ENCODE results near the gene LTBP1.

LTBP1 gene

GRCh38 chr2:33304032-33304864 is 357.5 kb downstream of the LTBP1 start:
- Histone ChIP-seq H3K9ac (ENCODE audit: low read depth, low read length) (no peak overlapping the region), H3K4me1 (ENCODE audit: control insufficient read depth, insufficient read depth, low read length) (no peaks in the 10 kb centered on the region), H3K9me3 (ENCODE audit: control insufficient read depth, insufficient read depth, low read length) (no peaks in the 10 kb centered on the region), H3K4me3 (ENCODE audit: low read depth, low read length) (no peak overlapping the region), H3K27ac (ENCODE audit: low read depth, low read length) (no peak overlapping the region), H3K27me3 (ENCODE audit: control insufficient read depth, insufficient read depth, low read length) (no peaks in the 10 kb centered on the region), H3K36me3 (ENCODE audit: control insufficient read depth, insufficient read depth, low read length) (0 out of 2 replicates have a peak, but pooled peaks cover 6% of the 10 kb centered on the region)

GRCh38 chr2:33307659-33308270 is 361.0 kb downstream of the LTBP1 start:
- no peak overlapping the region for H3K9ac ChIP-seq (ENCODE audit: low read depth, low read length)
- H3K36me3 ChIP-seq (ENCODE audit: control insufficient read depth, insufficient read depth, low read length) = no peaks in the 10 kb centered on the region
- no peaks in the 10 kb centered on the region for H3K27me3 ChIP-seq (ENCODE audit: control insufficient read depth, insufficient read depth, low read length)
- H3K9me3 ChIP-seq (ENCODE audit: control insufficient read depth, insufficient read depth, low read length) = no peaks in the 10 kb centered on the region
- H3K4me3 ChIP-seq (ENCODE audit: low read depth, low read length) = no peak overlapping the region
- no peak overlapping the region for H3K27ac ChIP-seq (ENCODE audit: low read depth, low read length)
- H3K4me1 ChIP-seq (ENCODE audit: control insufficient read depth, insufficient read depth, low read length) = no peaks in the 10 kb centered on the region

- Histone ChIP-seq H3K4me1 (ENCODE audit: control insufficient read depth, insufficient read depth, low read length) (no peaks in the 10 kb centered on the region), H3K36me3 (ENCODE audit: control insufficient read depth, insufficient read depth, low read length) (no peaks in the 10 kb centered on the region), H3K9me3 (ENCODE audit: control insufficient read depth, insufficient read depth, low read length) (no peaks in the 10 kb centered on the region), H3K4me3 (ENCODE audit: low read depth, low read length) (no peak overlapping the region), H3K9ac (ENCODE audit: low read depth, low read length) (no peak overlapping the region), H3K27ac (ENCODE audit: low read depth, low read length) (no peak overlapping the region), H3K27me3 (ENCODE audit: control insufficient read depth, insufficient read depth, low read length) (no peaks in the 10 kb centered on the region)
Observed at GRCh38 chr2:33312355-33312754, 365.6 kb downstream of the LTBP1 start.

GRCh38 chr2:33313039-33313438 is 366.3 kb downstream of the LTBP1 start:
- Histone ChIP-seq H3K27ac (ENCODE audit: low read depth, low read length) (no peak overlapping the region), H3K27me3 (ENCODE audit: control insufficient read depth, insufficient read depth, low read length) (no peaks in the 10 kb centered on the region), H3K9ac (ENCODE audit: low read depth, low read length) (no peak overlapping the region), H3K9me3 (ENCODE audit: control insufficient read depth, insufficient read depth, low read length) (no peaks in the 10 kb centered on the region), H3K4me3 (ENCODE audit: low read depth, low read length) (no peak overlapping the region), H3K4me1 (ENCODE audit: control insufficient read depth, insufficient read depth, low read length) (no peaks in the 10 kb centered on the region), H3K36me3 (ENCODE audit: control insufficient read depth, insufficient read depth, low read length) (no peaks in the 10 kb centered on the region)

GRCh38 chr2:33314541-33314940 is 367.8 kb downstream of the LTBP1 start:
- Histone ChIP-seq H3K9ac (ENCODE audit: low read depth, low read length) (no peak overlapping the region), H3K4me3 (ENCODE audit: low read depth, low read length) (no peak overlapping the region), H3K9me3 (ENCODE audit: control insufficient read depth, insufficient read depth, low read length) (no peaks in the 10 kb centered on the region), H3K4me1 (ENCODE audit: control insufficient read depth, insufficient read depth, low read length) (no peaks in the 10 kb centered on the region), H3K27me3 (ENCODE audit: control insufficient read depth, insufficient read depth, low read length) (no peaks in the 10 kb centered on the region), H3K36me3 (ENCODE audit: control insufficient read depth, insufficient read depth, low read length) (no peaks in the 10 kb centered on the region), H3K27ac (ENCODE audit: low read depth, low read length) (no peak overlapping the region)

GRCh38 chr2:33316328-33316727 is 369.6 kb downstream of the LTBP1 start:
- H3K9ac ChIP-seq (ENCODE audit: low read depth, low read length) = no peak overlapping the region
- no peaks in the 10 kb centered on the region for H3K36me3 ChIP-seq (ENCODE audit: control insufficient read depth, insufficient read depth, low read length)

GRCh38 chr2:33317369-33318007 is 370.7 kb downstream of the LTBP1 start:
- no peak overlapping the region for H3K4me3 ChIP-seq (ENCODE audit: low read depth, low read length)
- H3K27me3 ChIP-seq (ENCODE audit: control insufficient read depth, insufficient read depth, low read length) = no peaks in the 10 kb centered on the region
- H3K4me1 ChIP-seq (ENCODE audit: control insufficient read depth, insufficient read depth, low read length) = no peaks in the 10 kb centered on the region
- no peak overlapping the region for H3K27ac ChIP-seq (ENCODE audit: low read depth, low read length)
- H3K9me3 ChIP-seq (ENCODE audit: control insufficient read depth, insufficient read depth, low read length) = no peaks in the 10 kb centered on the region
- H3K36me3 ChIP-seq (ENCODE audit: control insufficient read depth, insufficient read depth, low read length) = no peaks in the 10 kb centered on the region
- no peak overlapping the region for H3K9ac ChIP-seq (ENCODE audit: low read depth, low read length)

More at GRCh38 chr2:33316328-33316727, 369.6 kb downstream of the LTBP1 start:
- Histone ChIP-seq H3K4me1 (ENCODE audit: control insufficient read depth, insufficient read depth, low read length) (no peaks in the 10 kb centered on the region), H3K27ac (ENCODE audit: low read depth, low read length) (no peak overlapping the region), H3K4me3 (ENCODE audit: low read depth, low read length) (no peak overlapping the region), H3K27me3 (ENCODE audit: control insufficient read depth, insufficient read depth, low read length) (no peaks in the 10 kb centered on the region), H3K9me3 (ENCODE audit: control insufficient read depth, insufficient read depth, low read length) (no peaks in the 10 kb centered on the region)

- H3K4me3 ChIP-seq (ENCODE audit: low read depth, low read length) = no peak overlapping the region
- H3K36me3 ChIP-seq (ENCODE audit: control insufficient read depth, insufficient read depth, low read length) = no peaks in the 10 kb centered on the region
- H3K27me3 ChIP-seq (ENCODE audit: control insufficient read depth, insufficient read depth, low read length) = no peaks in the 10 kb centered on the region
- no peak overlapping the region for H3K27ac ChIP-seq (ENCODE audit: low read depth, low read length)
- no peaks in the 10 kb centered on the region for H3K4me1 ChIP-seq (ENCODE audit: control insufficient read depth, insufficient read depth, low read length)
- H3K9ac ChIP-seq (ENCODE audit: low read depth, low read length) = no peak overlapping the region
- no peaks in the 10 kb centered on the region for H3K9me3 ChIP-seq (ENCODE audit: control insufficient read depth, insufficient read depth, low read length)
Observed at GRCh38 chr2:33318456-33318855, 371.7 kb downstream of the LTBP1 start.

- no peaks in the 10 kb centered on the region for H3K27me3 ChIP-seq (ENCODE audit: control insufficient read depth, insufficient read depth, low read length)
- H3K4me1 ChIP-seq (ENCODE audit: control insufficient read depth, insufficient read depth, low read length) = no peaks in the 10 kb centered on the region
- H3K4me3 ChIP-seq (ENCODE audit: low read depth, low read length) = no peak overlapping the region
- no peak overlapping the region for H3K9ac ChIP-seq (ENCODE audit: low read depth, low read length)
- H3K9me3 ChIP-seq (ENCODE audit: control insufficient read depth, insufficient read depth, low read length) = no peaks in the 10 kb centered on the region
- H3K27ac ChIP-seq (ENCODE audit: low read depth, low read length) = no peak overlapping the region
- H3K36me3 ChIP-seq (ENCODE audit: control insufficient read depth, insufficient read depth, low read length) = no peaks in the 10 kb centered on the region
Observed at GRCh38 chr2:33320573-33320972, 373.8 kb downstream of the LTBP1 start.

- Histone ChIP-seq H3K9me3 (ENCODE audit: control insufficient read depth, insufficient read depth, low read length) (no peaks in the 10 kb centered on the region), H3K27ac (ENCODE audit: low read depth, low read length) (no peak overlapping the region), H3K4me3 (ENCODE audit: low read depth, low read length) (no peak overlapping the region), H3K27me3 (ENCODE audit: control insufficient read depth, insufficient read depth, low read length) (no peaks in the 10 kb centered on the region), H3K36me3 (ENCODE audit: control insufficient read depth, insufficient read depth, low read length) (no peaks in the 10 kb centered on the region), H3K4me1 (ENCODE audit: control insufficient read depth, insufficient read depth, low read length) (no peaks in the 10 kb centered on the region), H3K9ac (ENCODE audit: low read depth, low read length) (no peak overlapping the region)
Observed at GRCh38 chr2:33321236-33321771, 374.6 kb downstream of the LTBP1 start.

Data from HUES48 (cell line).